PC-9 (cell line): ENCODE measurements around the gene PARN. TPM values are rescaled to one million over a fixed set of nuclear protein-coding genes. Genes with fewer than 3 reads are reported as not detected.

Source experiments
- BruUV-seq: library from RNA; stranded (reverse); fragments of 400-500 nt; replicated peaks from 2 replicates; lab custom pipeline; 2021; lab: Mats Ljungman, UMichigan
- CTCF ChIA-PET: fragments of 300-600 bp; sonication (Branson Sonifier 250); formaldehyde crosslinking; loops from one replicate; lab custom pipeline; 2022; ENCODE audit warnings: antibody characterized with exemption; lab: Charles Lee
- POLR2A ChIA-PET: fragments of 300-600 bp; sonication (Branson Sonifier 250); formaldehyde crosslinking; loops from one replicate; lab custom pipeline; 2022; ENCODE audit warnings: antibody characterized with exemption; ENCODE audit not compliant: unreplicated experiment; lab: Charles Lee
- DNase-seq, 2 experiments: peaks; one replicate each; pipeline versions ENCODE4 v3.0.0 to v3.0.0-alpha.2; 2015 to 2022; ENCODE audit warnings: mixed read lengths in 1 of 2
- H2AFZ ChIP-seq: fragments of 200-600 bp; sonication (generic); 2 replicates; pipeline ENCODE4 v1.8.1; 2017; ENCODE audit warnings: antibody characterized with exemption
- H3F3A ChIP-seq: fragments of 200-600 bp; sonication (generic); 2 replicates; pipeline ENCODE4 v1.8.1; 2017; ENCODE audit warnings: antibody characterized with exemption, mild to moderate bottlenecking, low read depth; ENCODE audit not compliant: insufficient read depth
- H3K27ac ChIP-seq: fragments of 200-600 bp; sonication (generic); 2 replicates; pipeline ENCODE4 v1.6.1; 2016; ENCODE audit warnings: mixed run types
- H3K27me3 ChIP-seq: fragments of 200-600 bp; sonication (generic); 2 replicates; pipeline ENCODE4 v1.6.1; 2016; ENCODE audit warnings: low read depth, mixed run types; ENCODE audit not compliant: insufficient read depth
- H3K36me3 ChIP-seq: fragments of 200-600 bp; sonication (generic); 2 replicates; pipeline ENCODE4 v1.6.1; 2016; ENCODE audit warnings: low read depth, mixed run types
- H3K4me1 ChIP-seq: fragments of 200-600 bp; sonication (generic); replicated peaks from 2 replicates; pipeline ENCODE4 v1.6.1; 2016; ENCODE audit warnings: mixed run types; ENCODE audit not compliant: insufficient read depth
- H3K4me2 ChIP-seq: fragments of 200-600 bp; sonication (generic); 2 replicates; pipeline ENCODE4 v1.6.1; 2017; ENCODE audit warnings: mixed run types
- H3K4me3 ChIP-seq: fragments of 200-600 bp; sonication (generic); 2 replicates; pipeline ENCODE4 v1.6.1; 2016; ENCODE audit warnings: mixed run types
- H3K79me2 ChIP-seq: fragments of 200-600 bp; sonication (generic); 2 replicates; pipeline ENCODE4 v1.6.1; 2017; ENCODE audit warnings: low read depth, mixed run types
- H3K9me2 ChIP-seq: fragments of 200-600 bp; sonication (generic); 2 replicates; pipeline ENCODE4 v1.8.1; 2017; ENCODE audit warnings: mild to moderate bottlenecking; ENCODE audit not compliant: insufficient read depth
- H3K9me3 ChIP-seq: fragments of 200-600 bp; sonication (generic); 2 replicates; pipeline ENCODE4 v1.8.1; 2016; ENCODE audit warnings: low read depth; ENCODE audit not compliant: insufficient read depth
- H4K20me1 ChIP-seq: fragments of 200-600 bp; sonication (generic); 2 replicates; pipeline ENCODE4 v1.8.1; 2017; ENCODE audit not compliant: insufficient read depth
- CTCF ChIP-seq: fragments of 200-600 bp; sonication (generic); conservative IDR thresholded peaks from 2 replicates; pipeline ENCODE4 v1.6.1; 2017; ENCODE audit warnings: mixed run types, antibody characterized with exemption, mild to moderate bottlenecking, moderate library complexity
- EZH2 ChIP-seq: fragments of 200-600 bp; sonication (generic); IDR thresholded peaks from 2 replicates; pipeline ENCODE4 v1.8.0; 2017; ENCODE audit warnings: antibody characterized with exemption, low read depth
- intact Hi-C: fragments of 100-400 bp; cut with micrococcal nuclease; formaldehyde crosslinking; loops from one replicate; pipeline ENCODE4 v1.10.0; 2022; ENCODE audit not compliant: unreplicated experiment
- total RNA-seq: library from RNA; stranded (reverse); gene quantifications from 2 replicates; pipeline ENCODE4 v1.2.3, GENCODE V29; 2021

The PARN gene
- total RNA-seq, 1 experiment from 2014 or later = 53.0 TPM

- intact Hi-C loops = no loop called here
- no peaks in the 10 kb centered on the region for H4K20me1 ChIP-seq
- H3K27me3 ChIP-seq = no peaks in the 10 kb centered on the region
- DNase-seq = no peak
- TF ChIP-seq CTCF = no peak
- TF ChIP-seq EZH2 = no peak
- no TSS peak for BruUV-seq
- ChIA-PET CTCF (no interaction called here), POLR2A (no interaction called here)
- H3K4me3 ChIP-seq = no peak overlapping the region
- H3F3A ChIP-seq = no peaks in the 10 kb centered on the region
- H3K36me3 ChIP-seq = peaks cover 23% of the 10 kb centered on the region
- H2AFZ ChIP-seq = no peak overlapping the region
- H3K9me2 ChIP-seq = no peaks in the 10 kb centered on the region
- H3K9me3 ChIP-seq = no peaks in the 10 kb centered on the region; the same call in 1 of the 2 replicates
- H3K4me2 ChIP-seq = no peak overlapping the region
- H3K27ac ChIP-seq = no peak overlapping the region
- H3K4me1 ChIP-seq = no peaks in the 10 kb centered on the region
- H3K79me2 ChIP-seq = no peaks in the 10 kb centered on the region; the same call in 1 of the 2 replicates
These were observed 90.9 kb downstream of the PARN start for GRCh38 chr16:14539156-14539555.

GRCh38 chr16:14538604-14539003 lies 91.5 kb downstream of the PARN start:
- BruUV-seq = no TSS peak
- Histone ChIP-seq H3K27me3 (no peaks in the 10 kb centered on the region), H3K36me3 (peaks cover 23% of the 10 kb centered on the region), H3K4me1 (no peaks in the 10 kb centered on the region), H2AFZ (no peak overlapping the region), H3K4me3 (no peak overlapping the region), H3F3A (no peaks in the 10 kb centered on the region), H3K9me2 (no peaks in the 10 kb centered on the region), H3K27ac (no peak overlapping the region), H3K79me2 (no peaks in the 10 kb centered on the region; the same call in 1 of the 2 replicates), H3K4me2 (no peak overlapping the region), H4K20me1 (no peaks in the 10 kb centered on the region), H3K9me3 (no peaks in the 10 kb centered on the region; the same call in 1 of the 2 replicates)
- TF ChIP-seq EZH2 (no peak), CTCF (no peak)
- CTCF ChIA-PET = no interaction called here
- POLR2A ChIA-PET = no interaction called here
- DNase-seq = no peak
- intact Hi-C loops = no loop called here

- Histone ChIP-seq H3K4me2 (no peak overlapping the region), H3K36me3 (no peaks in the 10 kb centered on the region), H4K20me1 (no peaks in the 10 kb centered on the region), H3K9me2 (no peaks in the 10 kb centered on the region), H3F3A (peaks cover 8% of the 10 kb centered on the region; the same call in 1 of the 2 replicates), H3K27me3 (no peaks in the 10 kb centered on the region), H3K79me2 (peaks cover 17% of the 10 kb centered on the region), H3K4me1 (peaks cover 30% of the 10 kb centered on the region), H2AFZ (no peak overlapping the region), H3K9me3 (no peaks in the 10 kb centered on the region), H3K27ac (no peak overlapping the region), H3K4me3 (no peak overlapping the region)
- no peak for DNase-seq
- intact Hi-C loops = no loop called here
- CTCF ChIA-PET = no interaction called here
- POLR2A ChIA-PET = interaction anchor here (0.7 kb wide), 1 partner anchor 43 kb away, joined by 11 read pairs; no protein-coding TSS in a partner anchor
- TF ChIP-seq CTCF = no peak
- BruUV-seq = no TSS peak
These were observed 98.4 kb downstream of the PARN start for GRCh38 chr16:14531613-14532012.
